Airway epithelial cell (primary cell): ENCODE results near the gene PEPD. TPM values are rescaled to one million over a fixed set of nuclear protein-coding genes. Genes with fewer than 3 reads are reported as not detected.

Source experiments
- total RNA-seq: library from RNA; depleted of rRNA; stranded (reverse); fragments of >200 nt; gene quantifications from 2 replicates; pipeline ENCODE4 v1.2.3, GENCODE V29; 2015

PEPD gene
- total RNA-seq: 28.1 and 41.2 TPM in 2 replicates

DNA sequence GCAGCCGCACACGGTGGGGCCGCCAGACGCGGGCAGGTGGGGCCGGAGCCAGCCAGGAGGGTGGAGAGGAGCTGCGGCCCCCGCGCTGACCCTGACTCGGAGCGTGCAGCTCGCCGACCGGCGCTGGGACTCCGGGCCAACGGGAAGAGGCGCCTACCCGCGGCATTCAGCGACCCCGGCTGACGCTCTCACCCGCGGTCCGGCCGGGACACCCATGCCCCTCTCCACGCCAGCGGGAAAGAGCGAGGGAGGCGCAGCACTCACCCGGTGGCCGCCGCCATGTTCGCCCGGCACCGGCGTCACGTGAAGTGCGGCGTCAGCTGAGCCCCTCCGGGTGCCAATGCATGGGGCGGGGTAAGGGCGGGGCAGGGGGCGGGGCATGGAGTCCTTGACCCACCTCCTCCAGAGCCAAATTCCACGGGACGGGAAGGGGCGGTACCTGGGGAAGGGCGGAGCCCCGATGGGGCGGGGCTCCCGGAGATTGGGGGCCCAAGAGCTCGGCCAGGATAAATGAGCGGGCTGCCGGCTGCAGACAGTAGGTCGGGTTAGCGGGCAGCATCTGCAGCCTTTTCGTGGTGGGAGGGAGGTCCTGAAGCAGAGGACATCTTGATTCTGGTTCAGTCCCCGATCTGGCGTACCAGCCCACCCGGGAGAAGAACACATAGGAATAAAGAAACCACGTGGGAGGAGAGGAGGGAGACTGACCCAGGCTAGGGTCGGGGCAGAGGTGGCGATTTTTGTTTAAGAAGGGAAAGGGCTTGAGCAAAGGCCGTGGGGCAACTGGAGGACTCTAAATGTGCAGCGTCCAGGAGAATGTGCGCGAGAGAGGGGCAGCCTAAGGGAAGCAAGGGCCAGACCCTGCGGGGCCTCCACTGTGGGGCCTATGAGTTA is at the start of gene PEPD:
TSS of gene PEPD (minus strand) at position 312 of the 891 bp plus-strand sequence. CDS start at position 281, 31 bp downstream.

DNA sequence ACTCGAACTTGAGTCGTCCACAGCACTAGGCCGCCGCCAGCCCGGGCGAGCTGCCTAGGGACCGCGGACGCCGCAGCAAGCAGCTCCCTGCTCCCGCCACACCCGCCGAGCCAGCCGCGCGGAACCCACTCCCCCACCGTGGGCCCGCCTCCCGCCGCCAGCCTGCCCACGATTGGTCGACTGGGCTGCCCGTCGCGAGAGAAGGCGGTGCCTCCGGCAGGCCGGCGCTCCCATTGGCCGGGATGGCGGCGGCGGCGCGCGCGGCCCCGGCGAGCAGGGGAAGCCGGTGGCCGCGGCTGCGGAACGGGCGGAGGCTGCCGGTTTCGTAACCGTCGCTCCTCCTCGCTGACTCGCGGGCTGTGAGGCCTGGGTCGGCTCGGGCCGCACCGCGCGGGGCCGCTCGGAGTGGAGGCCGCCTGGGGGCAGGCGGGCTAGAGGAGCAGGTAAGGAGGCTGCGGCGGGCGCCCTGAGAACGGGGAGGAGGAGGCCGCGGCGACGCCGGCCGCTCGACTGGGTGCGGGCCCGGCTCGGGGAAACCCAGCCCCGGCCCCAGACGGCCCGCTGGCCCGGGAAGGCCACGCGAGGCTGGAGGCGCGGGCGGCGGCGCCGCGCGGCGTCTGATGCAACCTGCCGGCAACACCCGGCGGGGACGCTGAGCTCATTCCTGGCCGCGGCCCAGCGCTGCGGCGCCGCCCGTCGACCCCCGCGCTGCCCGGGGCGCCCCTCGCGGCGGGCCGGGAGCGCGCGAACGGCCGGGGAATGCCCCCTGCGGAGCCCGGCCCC is 147.9 kb downstream of the PEPD start, which contains the start of gene CEBPG:
TSS of gene CEBPG (plus strand) at position 257 of the 783 bp plus-strand sequence. CDS start 5,531 bp downstream, outside the sequence.

Other genes starting within 250 kb of the PEPD start
- 23.4 and 27.0 TPM in 2 replicates for gene CEBPA, start 219.3 kb downstream of the PEPD start, total RNA-seq
- gene CEBPG, start 148.1 kb downstream of the PEPD start, total RNA-seq: 27.9 and 29.3 TPM in 2 replicates
- 0.42 TPM in 1 of 2 replicates, not detected in the other for gene CHST8, start 100.2 kb upstream of the PEPD start, total RNA-seq